A549 (cell line): ENCODE results near the gene GZMM. TPM values are rescaled to one million over a fixed set of nuclear protein-coding genes. Genes with fewer than 3 reads are reported as not detected.

Experiments used
- ATAC-seq, 2 experiments: fragments of 200-7000 bp in 1 of 2; fragments of >200 bp in 1 of 2; cut with Nextera tagmentation in 1 of 2; cut with Tn5 transposase in 1 of 2; 3 replicates each; pipeline versions ENCODE4 v1.8.0 to v1.9.1; 2018 to 2020; ENCODE audit warnings: mild to moderate bottlenecking in 1 of 2, moderate library complexity in 1 of 2
- CTCF ChIA-PET: fragments of 300-600 bp; sonication (Branson Sonifier 250); formaldehyde crosslinking; extraction: SDS; loops from one replicate; lab custom pipeline; 2021; ENCODE audit warnings: antibody characterized with exemption, inconsistent platforms; lab: Yijun Ruan, JAX
- POLR2A ChIA-PET: fragments of 350-600 bp; formaldehyde crosslinking; extraction: SDS; loops from one replicate; lab custom pipeline; 2021; ENCODE audit warnings: antibody characterized with exemption, inconsistent platforms; lab: Yijun Ruan, JAX
- DNase-seq, 2 experiments: peaks; one replicate each; pipeline versions ENCODE4 v3.0.0 to v3.0.0-alpha.2; 2011 to 2016; ENCODE audit warnings: low read depth in 1 of 2, low spot score in 1 of 2
- FAIRE-seq: peaks from 2 replicates; lab custom pipeline; 2011; peaks lifted over from hg19 to GRCh38; lab: Jason Lieb, UNC
- H3K27ac ChIP-seq, 2 experiments: fragments of >200 bp; sonication (Bioruptor Twin); formaldehyde crosslinking; 3 replicates each; pipeline ENCODE4 v1.5.1; 2016 to 2017
- H3K4me1 ChIP-seq: fragments of >200 bp; sonication (Bioruptor Twin); formaldehyde crosslinking; 3 replicates; pipeline ENCODE4 v1.6.1; 2016
- H3K4me2 ChIP-seq: fragments of >200 bp; sonication (Bioruptor Twin); formaldehyde crosslinking; 3 replicates; pipeline ENCODE4 v1.6.1; 2016
- H3K4me3 ChIP-seq: fragments of >200 bp; sonication (Bioruptor Twin); formaldehyde crosslinking; 3 replicates; pipeline ENCODE4 v1.5.1; 2016
- H3K9me3 ChIP-seq: fragments of >200 bp; sonication (Bioruptor Twin); formaldehyde crosslinking; 3 replicates; pipeline ENCODE4 v1.6.1; 2016
- CBX2 ChIP-seq: fragments of 200-600 bp; sonication (generic); IDR thresholded peaks from 2 replicates; pipeline ENCODE4 v1.6.1; 2016; ENCODE audit warnings: low read depth, mild to moderate bottlenecking, borderline replicate concordance
- CHD2 ChIP-seq: fragments of 150-350 bp; IDR thresholded peaks from 2 replicates; pipeline ENCODE4 v1.6.1; 2014; ENCODE audit warnings: low read length; ENCODE audit not compliant: partially characterized antibody
- FOSB ChIP-seq: fragments of 250-450 bp; sonication (Bioruptor Pico); IDR thresholded peaks from 2 replicates; pipeline ENCODE4 v1.5.0; 2020; ENCODE audit warnings: mild to moderate bottlenecking, moderate library complexity
- FOSL2 ChIP-seq, 2 experiments: fragments of 450-650 bp in 1 of 2; fragments of >200 bp in 1 of 2; sonication (Bioruptor Twin) in 1 of 2; formaldehyde crosslinking; IDR thresholded peaks; 2 replicates each; pipeline versions ENCODE4 v1.5.0 to v1.6.1; 2016 to 2020; ENCODE audit warnings: mild to moderate bottlenecking in 1 of 2, moderate library complexity in 1 of 2
- FOXS1 ChIP-seq: fragments of 250-450 bp; sonication (Bioruptor Pico); IDR thresholded peaks from 2 replicates; pipeline ENCODE4 v1.5.0; 2020; ENCODE audit warnings: mild to moderate bottlenecking, moderate library complexity
- HDAC2 ChIP-seq: fragments of 200-600 bp; sonication (generic); IDR thresholded peaks from 2 replicates; pipeline ENCODE4 v1.6.1; 2016
- HOXA7 ChIP-seq: fragments of 250-450 bp; sonication (Bioruptor Pico); IDR thresholded peaks from 2 replicates; pipeline ENCODE4 v1.5.0; 2020; ENCODE audit warnings: mild to moderate bottlenecking, moderate library complexity
- HOXB5 ChIP-seq: fragments of 250-450 bp; sonication (Bioruptor Pico); IDR thresholded peaks from 2 replicates; pipeline ENCODE4 v1.5.0; 2020; ENCODE audit warnings: mild to moderate bottlenecking, moderate library complexity
- JUN ChIP-seq, 2 experiments: fragments of >200 bp; sonication (Bioruptor Twin); formaldehyde crosslinking; IDR thresholded peaks; 2 replicates in 1 of 2; 3 replicates in 1 of 2; pipeline ENCODE4 v1.6.1; 2016 to 2017
- TFCP2L1 ChIP-seq: fragments of 250-450 bp; sonication (Bioruptor Pico); IDR thresholded peaks from 2 replicates; pipeline ENCODE4 v1.5.0; 2021; ENCODE audit warnings: mild to moderate bottlenecking
- ZSCAN20 ChIP-seq: fragments of 250-450 bp; sonication (Bioruptor Pico); IDR thresholded peaks from 2 replicates; pipeline ENCODE4 v1.8.0; 2022; ENCODE audit warnings: mild to moderate bottlenecking, moderate library complexity
- WGBS: methylation state at CpG from one replicate; pipeline ENCODE4 v1.1.6; 2017; ENCODE audit errors: missing lambda C conversion rate; 5-methylcytosine and 5-hydroxymethylcytosine counted together
- polyA plus RNA-seq, 4 experiments: library from polyadenylated mRNA; depleted of rRNA in 3 of 4; stranded (reverse); fragments of >200 nt; fragmentation: RNase III in 1 of 4; extraction: RNeasy Plus Mini Kit Qiagen cat#74134 plus additional on column Dnase treatment in 1 of 4; gene quantifications; 2 replicates in 3 of 4; 3 replicates in 1 of 4; pipeline ENCODE4 v1.2.3, GENCODE V29; 2011 to 2017
- TF ChIP-seq, protein P1 (sequence below): fragments of >200 bp; sonication (Bioruptor Twin); formaldehyde crosslinking; IDR thresholded peaks from 3 replicates; pipeline ENCODE4 v1.6.1; 2016
- TF ChIP-seq, protein P2 (sequence below): IDR thresholded peaks from 2 replicates; pipeline ENCODE4 v1.6.1; 2012
- TF ChIP-seq, protein P3 (sequence below): fragments of 250-450 bp; sonication (Bioruptor Pico); IDR thresholded peaks from 2 replicates; pipeline ENCODE4 v1.5.0; 2021; ENCODE audit warnings: mild to moderate bottlenecking, moderate library complexity, borderline replicate concordance
- TF ChIP-seq, protein P4 (sequence below): IDR thresholded peaks from 2 replicates; pipeline ENCODE4 v1.6.1; 2012; ENCODE audit warnings: low read depth, borderline replicate concordance

GZMM gene
- polyA plus RNA-seq, 2 of the 4 experiments (the other 2 are of a cell fraction): not detected

DNA sequence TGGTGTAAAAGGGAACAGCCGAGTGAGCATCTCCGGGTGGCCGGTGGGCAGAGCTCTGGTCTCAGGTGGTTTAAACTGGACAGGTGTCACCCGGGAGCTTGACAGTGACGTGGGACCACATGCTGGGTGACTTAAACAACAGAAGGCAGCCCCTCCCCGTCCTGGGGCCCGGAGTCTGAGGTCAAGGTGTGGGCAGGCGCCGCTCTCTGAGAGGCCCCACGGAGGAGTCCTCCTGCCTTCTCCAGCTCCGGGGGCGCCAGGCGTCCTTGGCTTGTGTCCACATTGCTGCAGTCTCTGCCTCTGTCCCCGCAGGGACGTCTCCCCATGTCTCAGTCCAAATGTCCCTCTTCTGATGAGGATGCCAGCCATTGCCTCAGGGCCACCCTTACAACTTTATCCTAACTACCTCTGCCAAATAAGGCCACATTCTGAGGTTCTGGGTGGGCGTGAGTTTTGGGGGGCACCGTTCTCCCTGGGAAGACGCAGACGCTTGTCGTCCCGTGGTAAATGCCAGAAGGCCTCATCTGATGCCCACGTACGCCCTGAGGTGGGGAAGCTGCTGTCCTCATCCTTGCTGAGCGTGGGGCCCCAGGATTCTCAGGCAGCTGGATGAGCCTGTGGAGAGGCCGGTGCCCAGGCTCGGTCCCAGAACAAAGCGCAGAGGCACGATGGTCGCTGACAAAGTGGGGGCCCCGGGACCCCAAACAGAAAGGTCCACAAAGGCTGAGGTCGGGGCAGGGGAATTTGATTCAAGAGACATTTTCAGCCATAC is 12.9 kb downstream of the GZMM start:
- Histone ChIP-seq H3K27ac (peak overlapping the region; percentile 80 to 81), H3K9me3 (no peaks in the 10 kb centered on the region), H3K4me1 (peaks cover 18% of the 10 kb centered on the region), H3K4me3 (peak overlapping the region; percentile 19; the same call in 1 of the 3 replicates), H3K4me2 (peak overlapping the region; percentile 79)
- TF ChIP-seq, protein P1, sequence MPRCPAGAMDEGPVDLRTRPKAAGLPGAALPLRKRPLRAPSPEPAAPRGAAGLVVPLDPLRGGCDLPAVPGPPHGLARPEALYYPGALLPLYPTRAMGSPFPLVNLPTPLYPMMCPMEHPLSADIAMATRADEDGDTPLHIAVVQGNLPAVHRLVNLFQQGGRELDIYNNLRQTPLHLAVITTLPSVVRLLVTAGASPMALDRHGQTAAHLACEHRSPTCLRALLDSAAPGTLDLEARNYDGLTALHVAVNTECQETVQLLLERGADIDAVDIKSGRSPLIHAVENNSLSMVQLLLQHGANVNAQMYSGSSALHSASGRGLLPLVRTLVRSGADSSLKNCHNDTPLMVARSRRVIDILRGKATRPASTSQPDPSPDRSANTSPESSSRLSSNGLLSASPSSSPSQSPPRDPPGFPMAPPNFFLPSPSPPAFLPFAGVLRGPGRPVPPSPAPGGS: no peak
- no peak for TF ChIP-seq TFCP2L1
- TF ChIP-seq, protein P2, sequence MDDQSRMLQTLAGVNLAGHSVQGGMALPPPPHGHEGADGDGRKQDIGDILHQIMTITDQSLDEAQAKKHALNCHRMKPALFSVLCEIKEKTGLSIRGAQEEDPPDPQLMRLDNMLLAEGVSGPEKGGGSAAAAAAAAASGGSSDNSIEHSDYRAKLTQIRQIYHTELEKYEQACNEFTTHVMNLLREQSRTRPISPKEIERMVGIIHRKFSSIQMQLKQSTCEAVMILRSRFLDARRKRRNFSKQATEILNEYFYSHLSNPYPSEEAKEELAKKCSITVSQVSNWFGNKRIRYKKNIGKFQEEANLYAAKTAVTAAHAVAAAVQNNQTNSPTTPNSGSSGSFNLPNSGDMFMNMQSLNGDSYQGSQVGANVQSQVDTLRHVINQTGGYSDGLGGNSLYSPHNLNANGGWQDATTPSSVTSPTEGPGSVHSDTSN: no peak
- ATAC-seq (peak; percentile 35 to 46; a peak in 5 of 6 replicates), FAIRE-seq (no peak), DNase-seq (no peak)
- CTCF ChIA-PET: interaction anchor here (1.9 to 3.0 kb wide), 4 partner anchors 19 to 32 kb away, joined by 4 to 10 read pairs (median 8); partner anchors contain the start of gene CDC34
- POLR2A ChIA-PET: interaction anchor here (1.9 to 2.0 kb wide), 2 partner anchors 15 to 26 kb away, joined by 5 to 16 read pairs; partner anchors contain the start of gene BSG
- 70% methylated on average over 23 of the region's 31 CpGs for WGBS

DNA sequence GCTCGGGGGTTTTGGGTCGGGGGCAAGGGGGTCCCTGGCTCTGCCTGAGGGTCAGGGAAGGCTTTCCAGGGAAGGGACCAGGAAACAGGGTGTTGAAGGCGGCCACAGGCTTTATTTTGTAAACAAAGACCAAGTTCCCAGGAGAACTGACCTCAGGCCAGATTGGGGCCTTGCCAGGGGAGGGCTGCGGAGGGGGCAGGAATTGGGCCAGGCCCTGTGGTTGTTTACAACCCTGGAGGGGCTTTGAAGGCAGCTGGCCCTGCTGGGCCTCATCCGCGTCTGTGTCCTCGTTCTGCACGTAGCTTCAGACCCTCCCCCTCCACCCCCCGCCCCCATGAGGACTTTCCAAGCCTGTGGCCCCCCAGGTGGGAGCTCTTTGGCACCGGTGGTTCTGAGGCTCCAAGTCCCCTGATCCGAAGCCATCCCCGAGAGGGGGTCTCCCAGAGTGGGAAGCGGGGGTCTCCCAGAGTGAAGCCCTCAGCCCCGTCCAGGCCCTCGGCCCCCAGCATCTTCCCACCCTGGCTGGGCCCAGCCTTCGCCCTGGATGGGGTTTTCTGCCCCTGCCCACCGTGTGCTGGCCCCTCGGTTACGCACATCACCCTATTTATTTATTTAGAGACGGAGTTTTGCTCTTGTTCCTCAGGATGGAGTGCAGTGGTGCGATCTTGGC is 15.1 kb downstream of the GZMM start:
- Histone ChIP-seq H3K27ac (peak overlapping the region in 1 of 2 experiments; percentile 60; a peak in 2 of 6 replicates), H3K4me2 (no peak overlapping the region), H3K4me1 (peaks cover 18% of the 10 kb centered on the region), H3K4me3 (no peak overlapping the region), H3K9me3 (no peaks in the 10 kb centered on the region)
- DNase-seq: no peak
- 81% methylated on average over 17 of the region's 21 CpGs for WGBS
- CTCF ChIA-PET: interaction anchor here (1.1 kb wide), 1 partner anchor 16 kb away, joined by 3 read pairs; no protein-coding TSS in a partner anchor
- no peak for ATAC-seq
- TF ChIP-seq, protein P3, sequence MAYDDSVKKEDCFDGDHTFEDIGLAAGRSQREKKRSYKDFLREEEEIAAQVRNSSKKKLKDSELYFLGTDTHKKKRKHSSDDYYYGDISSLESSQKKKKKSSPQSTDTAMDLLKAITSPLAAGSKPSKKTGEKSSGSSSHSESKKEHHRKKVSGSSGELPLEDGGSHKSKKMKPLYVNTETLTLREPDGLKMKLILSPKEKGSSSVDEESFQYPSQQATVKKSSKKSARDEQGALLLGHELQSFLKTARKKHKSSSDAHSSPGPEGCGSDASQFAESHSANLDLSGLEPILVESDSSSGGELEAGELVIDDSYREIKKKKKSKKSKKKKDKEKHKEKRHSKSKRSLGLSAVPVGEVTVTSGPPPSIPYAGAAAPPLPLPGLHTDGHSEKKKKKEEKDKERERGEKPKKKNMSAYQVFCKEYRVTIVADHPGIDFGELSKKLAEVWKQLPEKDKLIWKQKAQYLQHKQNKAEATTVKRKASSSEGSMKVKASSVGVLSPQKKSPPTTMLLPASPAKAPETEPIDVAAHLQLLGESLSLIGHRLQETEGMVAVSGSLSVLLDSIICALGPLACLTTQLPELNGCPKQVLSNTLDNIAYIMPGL (CRISPR knock-in tag): no peak
- TF ChIP-seq CBX2 (no peak), ZSCAN20 (CRISPR knock-in tag) (no peak), HOXB5 (CRISPR knock-in tag) (no peak), FOXS1 (CRISPR knock-in tag) (no peak)
- TF ChIP-seq, protein P4, sequence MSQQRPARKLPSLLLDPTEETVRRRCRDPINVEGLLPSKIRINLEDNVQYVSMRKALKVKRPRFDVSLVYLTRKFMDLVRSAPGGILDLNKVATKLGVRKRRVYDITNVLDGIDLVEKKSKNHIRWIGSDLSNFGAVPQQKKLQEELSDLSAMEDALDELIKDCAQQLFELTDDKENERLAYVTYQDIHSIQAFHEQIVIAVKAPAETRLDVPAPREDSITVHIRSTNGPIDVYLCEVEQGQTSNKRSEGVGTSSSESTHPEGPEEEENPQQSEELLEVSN: no peak
- FAIRE-seq: no peak
- POLR2A ChIA-PET: no interaction called here

DNA sequence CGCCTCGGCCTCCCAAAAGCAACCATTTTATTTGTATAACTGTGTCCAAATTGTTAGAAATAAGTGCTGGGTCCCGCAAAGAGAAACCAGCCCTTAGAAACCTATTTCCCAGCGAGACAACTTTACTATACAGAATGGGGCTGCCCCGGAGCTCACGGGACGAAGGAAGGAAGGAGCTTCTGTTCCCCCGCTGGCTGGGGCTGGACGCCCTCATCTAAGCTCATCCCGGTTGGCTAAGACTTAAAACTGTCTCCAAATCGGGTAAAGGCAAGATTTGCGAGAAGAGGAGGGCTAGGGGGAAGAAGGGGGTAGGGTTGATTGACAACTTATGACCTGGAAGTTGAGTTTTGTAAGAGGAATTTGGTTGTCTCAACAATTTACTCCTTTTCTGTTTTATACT is 16.3 kb downstream of the GZMM start:
- DNase-seq (no peak), ATAC-seq (no peak), FAIRE-seq (no peak)
- TF ChIP-seq FOSL2 (IDR thresholded peaks at IDR 0.05) (no peak), FOSL2 (CRISPR knock-in tag; IDR thresholded peaks at IDR 0.05) (no peak), JUN (IDR thresholded peaks at IDR 0.05) (no peak), HDAC2 (no peak), CHD2 (no peak), HOXA7 (CRISPR knock-in tag) (no peak), FOSB (CRISPR knock-in tag) (no peak)
- TF ChIP-seq, protein P1: no peak
- ChIA-PET CTCF (no interaction called here), POLR2A (no interaction called here)
- Histone ChIP-seq H3K27ac (no peak overlapping the region), H3K4me2 (no peak overlapping the region), H3K4me1 (peaks cover 18% of the 10 kb centered on the region), H3K9me3 (no peaks in the 10 kb centered on the region), H3K4me3 (no peak overlapping the region)
- no CpG with 5 or more reads among the region's 12 CpGs for WGBS
